ENCODE results near the gene SOX15.

Gene SOX15

DNA sequence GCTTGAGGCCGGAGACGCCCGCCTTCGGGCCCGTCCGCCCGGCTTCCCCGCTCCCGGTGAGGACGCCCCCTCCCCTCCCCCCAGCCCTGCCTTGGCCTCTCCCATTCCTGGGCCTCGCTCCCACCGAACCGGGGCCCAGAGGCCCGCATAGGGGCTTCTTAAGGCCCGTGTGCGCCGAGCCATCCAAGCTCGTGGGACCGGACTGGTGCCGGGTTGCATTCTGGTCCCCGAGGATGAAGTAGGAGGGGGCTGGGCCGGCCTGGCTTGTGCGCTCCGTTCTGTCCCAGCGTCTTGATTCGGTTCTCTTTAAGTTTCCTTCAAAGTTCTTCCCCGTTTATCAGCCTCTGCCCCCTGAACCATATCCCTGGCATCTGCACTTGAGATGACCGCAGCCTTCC is 27.7 kb downstream of the SOX15 start:
- H3K9ac ChIP-seq (ENCODE audit: low read depth, low read length, poor library complexity): peak overlapping the region; percentile 81
- DNase-seq (ENCODE audit: low spot score): no peak
- peak overlapping the region; percentile 58 for H2BK5ac ChIP-seq (ENCODE audit: low read length)
- H2AK5ac ChIP-seq (ENCODE audit: low read depth, low read length): peak overlapping the region; percentile 27
- H3K4me3 ChIP-seq (ENCODE audit: low read length in 2 of 2): peak overlapping the region; percentile 85 to 86
- H3K36me3 ChIP-seq (replicated peaks in 1 of 2; ENCODE audit: control insufficient read depth in 2 of 2, insufficient read depth in 2 of 2, low read length in 2 of 2): peaks cover 23 to 40% of the 10 kb centered on the region in 2 donors
- no peak overlapping the region for H2BK12ac ChIP-seq (ENCODE audit: low read length)
- H3K27ac ChIP-seq (replicated peaks; ENCODE audit: low read length): no peak overlapping the region
- H2AFZ ChIP-seq (ENCODE audit: low read length): peak overlapping the region; percentile 94
- H3K18ac ChIP-seq (ENCODE audit: low read length): no peak overlapping the region
- H4K8ac ChIP-seq (ENCODE audit: low read depth, low read length): no peak overlapping the region
- peak overlapping the region; percentile 29 for H2BK120ac ChIP-seq (ENCODE audit: low read depth, low read length)
- no peak overlapping the region for H3K23ac ChIP-seq (ENCODE audit: low read depth, low read length, poor library complexity)
- H3K4me1 ChIP-seq (ENCODE audit: control insufficient read depth in 2 of 2, insufficient read depth in 1 of 2, low read depth in 1 of 2, low read length in 2 of 2): peaks cover 24 to 25% of the 10 kb centered on the region in 2 donors
- peak overlapping the region; percentile 82 for H3K4me2 ChIP-seq (ENCODE audit: insufficient read depth, low read length, poor library complexity, severe bottlenecking)
- H3K79me1 ChIP-seq (ENCODE audit: low read depth, low read length): peaks cover 8% of the 10 kb centered on the region
- no peak overlapping the region for H4K91ac ChIP-seq (ENCODE audit: low read depth, low read length, poor library complexity)
- H3K14ac ChIP-seq (ENCODE audit: low read length): no peak overlapping the region
- no CpG with 5 or more reads among the region's 28 CpGs for WGBS, 2 donors (ENCODE audit: extremely low coverage in 2 of 2, insufficient read length in 2 of 2, insufficient replicate concordance in 1 of 2)
- H2BK15ac ChIP-seq (ENCODE audit: low read length): no peak overlapping the region
- no peak overlapping the region for H3K4ac ChIP-seq (ENCODE audit: low read length)
- H3K9me3 ChIP-seq (replicated peaks in 1 of 2; ENCODE audit: control insufficient read depth in 2 of 2, insufficient read depth in 1 of 2, low read depth in 1 of 2, low read length in 2 of 2): no peaks in the 10 kb centered on the region
- H3K27me3 ChIP-seq (ENCODE audit: control insufficient read depth in 3 of 3, insufficient read depth in 3 of 3, low read depth in 1 of 3, low read length in 3 of 3): no peaks in the 10 kb centered on the region

DNA sequence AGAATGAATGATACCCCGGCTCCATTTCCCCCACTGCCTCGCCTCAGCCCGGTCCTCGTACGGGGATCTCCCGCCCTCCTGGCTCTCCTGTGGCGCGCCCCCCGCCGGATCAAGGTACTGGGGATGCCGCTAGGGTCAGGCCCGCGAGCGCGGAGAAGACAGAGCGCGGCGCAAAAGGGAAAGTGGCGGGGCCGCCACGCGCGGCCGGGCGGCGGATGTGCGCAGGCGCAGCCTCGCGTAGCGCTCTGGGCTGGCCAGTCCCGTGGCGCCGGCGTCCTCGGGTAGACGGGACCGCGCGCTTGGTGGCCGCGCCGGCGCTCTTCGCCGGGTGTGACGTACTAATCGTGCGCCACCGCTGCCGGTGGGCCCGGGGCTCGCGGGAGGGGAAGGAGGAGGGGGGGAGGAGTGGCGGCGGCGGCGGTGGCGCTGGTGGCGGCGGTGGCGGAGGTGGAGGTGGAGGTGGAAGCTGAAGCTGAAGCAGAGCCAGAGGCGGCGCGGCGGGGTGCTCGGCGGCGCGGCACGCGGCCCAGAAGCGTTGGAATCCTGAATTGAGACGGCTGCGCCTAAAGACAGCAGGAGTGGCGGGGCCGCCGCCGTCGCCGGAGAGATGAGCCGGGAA is 28.2 kb downstream of the SOX15 start, which contains the start of gene SENP3:
Gene SENP3 (plus strand): TSS at position 331 of the 619 bp plus-strand sequence. CDS start 1,158 bp downstream, outside the sequence.
- no peaks in the 10 kb centered on the region for H3K27me3 ChIP-seq (ENCODE audit: control insufficient read depth in 3 of 3, insufficient read depth in 3 of 3, low read depth in 1 of 3, low read length in 3 of 3)
- H3K18ac ChIP-seq (ENCODE audit: low read length): peak within 1 kb of the TSS; percentile 97
- peak within 1 kb of the TSS; percentile 27 for H2AK5ac ChIP-seq (ENCODE audit: low read depth, low read length)
- peak within 1 kb of the TSS; percentile 66 for H3K27ac ChIP-seq (replicated peaks; ENCODE audit: low read length)
- peak within 1 kb of the TSS; percentile 95 for H3K9ac ChIP-seq (ENCODE audit: low read depth, low read length, poor library complexity)
- H2BK5ac ChIP-seq (ENCODE audit: low read length): peak within 1 kb of the TSS; percentile 58
- H3K4me2 ChIP-seq (ENCODE audit: insufficient read depth, low read length, poor library complexity, severe bottlenecking): peak within 1 kb of the TSS; percentile 95
- H4K8ac ChIP-seq (ENCODE audit: low read depth, low read length): no peak within 1 kb of the TSS
- peak within 1 kb of the TSS; percentile 94 for H2AFZ ChIP-seq (ENCODE audit: low read length)
- H3K79me1 ChIP-seq (ENCODE audit: low read depth, low read length): peaks cover 9% of the 10 kb centered on the region
- DNase-seq (ENCODE audit: low spot score): peak; percentile 94
- WGBS, 2 donors (ENCODE audit: extremely low coverage in 2 of 2, insufficient read length in 2 of 2, insufficient replicate concordance in 1 of 2): no CpG with 5 or more reads among the region's 82 CpGs
- H3K4me1 ChIP-seq (ENCODE audit: control insufficient read depth in 2 of 2, insufficient read depth in 1 of 2, low read depth in 1 of 2, low read length in 2 of 2): peaks cover 24 to 25% of the 10 kb centered on the region in 2 donors
- no peak within 1 kb of the TSS for H4K91ac ChIP-seq (ENCODE audit: low read depth, low read length, poor library complexity)
- no peak within 1 kb of the TSS for H2BK15ac ChIP-seq (ENCODE audit: low read length)
- H3K9me3 ChIP-seq (replicated peaks in 1 of 2; ENCODE audit: control insufficient read depth in 2 of 2, insufficient read depth in 1 of 2, low read depth in 1 of 2, low read length in 2 of 2): no peaks in the 10 kb centered on the region
- no peak within 1 kb of the TSS for H3K4ac ChIP-seq (ENCODE audit: low read length)
- H3K4me3 ChIP-seq (ENCODE audit: low read length in 2 of 2): peak within 1 kb of the TSS; percentile 85 to 86
- peak within 1 kb of the TSS; percentile 29 for H2BK120ac ChIP-seq (ENCODE audit: low read depth, low read length)
- H2BK12ac ChIP-seq (ENCODE audit: low read length): peak within 1 kb of the TSS; percentile 7
- no peak within 1 kb of the TSS for H3K14ac ChIP-seq (ENCODE audit: low read length)
- H3K23ac ChIP-seq (ENCODE audit: low read depth, low read length, poor library complexity): peak within 1 kb of the TSS; percentile 81
- H3K36me3 ChIP-seq (replicated peaks in 1 of 2; ENCODE audit: control insufficient read depth in 2 of 2, insufficient read depth in 2 of 2, low read length in 2 of 2): peaks cover 19 to 35% of the 10 kb centered on the region in 2 donors

DNA sequence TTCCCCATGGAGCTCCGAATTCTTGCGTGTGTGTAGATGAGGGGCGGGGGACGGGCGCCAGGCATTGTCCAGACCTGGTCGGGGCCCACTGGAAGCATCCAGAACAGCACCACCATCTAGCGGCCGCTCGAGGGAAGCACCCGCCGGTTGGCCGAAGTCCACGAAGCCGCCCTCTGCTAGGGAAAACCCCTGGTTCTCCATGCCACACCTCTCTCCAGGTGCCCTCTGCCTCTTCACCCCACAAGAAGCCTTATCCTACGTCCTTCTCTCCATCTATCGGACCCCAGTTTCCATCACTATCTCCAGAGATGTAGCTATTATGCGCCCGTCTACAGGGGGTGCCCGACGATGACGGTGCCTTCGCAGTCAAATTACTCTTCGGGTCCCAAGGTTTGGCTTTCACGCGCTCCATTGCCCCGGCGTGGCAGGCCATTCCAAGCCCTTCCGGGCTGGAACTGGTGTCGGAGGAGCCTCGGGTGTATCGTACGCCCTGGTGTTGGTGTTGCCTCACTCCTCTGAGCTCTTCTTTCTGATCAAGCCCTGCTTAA is 28.8 kb downstream of the SOX15 start:
- Histone ChIP-seq H3K4me2 (ENCODE audit: insufficient read depth, low read length, poor library complexity, severe bottlenecking) (peak overlapping the region; percentile 95), H3K27ac (replicated peaks; ENCODE audit: low read length) (peak overlapping the region; percentile 31), H3K18ac (ENCODE audit: low read length) (peak overlapping the region; percentile 85), H3K23ac (ENCODE audit: low read depth, low read length, poor library complexity) (no peak overlapping the region), H2BK120ac (ENCODE audit: low read depth, low read length) (no peak overlapping the region), H3K9ac (ENCODE audit: low read depth, low read length, poor library complexity) (peak overlapping the region; percentile 85), H3K4me1 (ENCODE audit: control insufficient read depth in 2 of 2, insufficient read depth in 1 of 2, low read depth in 1 of 2, low read length in 2 of 2) (peaks cover 24 to 25% of the 10 kb centered on the region in 2 donors), H3K79me1 (ENCODE audit: low read depth, low read length) (peaks cover 9% of the 10 kb centered on the region), H3K4me3 (ENCODE audit: low read length in 2 of 2) (peak overlapping the region; percentile 82 to 86), H3K9me3 (replicated peaks in 1 of 2; ENCODE audit: control insufficient read depth in 2 of 2, insufficient read depth in 1 of 2, low read depth in 1 of 2, low read length in 2 of 2) (no peaks in the 10 kb centered on the region), H2BK5ac (ENCODE audit: low read length) (peak overlapping the region; percentile 58), H4K91ac (ENCODE audit: low read depth, low read length, poor library complexity) (no peak overlapping the region), H2BK15ac (ENCODE audit: low read length) (no peak overlapping the region), H2BK12ac (ENCODE audit: low read length) (peak overlapping the region; percentile 7), H2AFZ (ENCODE audit: low read length) (peak overlapping the region; percentile 94), H3K14ac (ENCODE audit: low read length) (no peak overlapping the region), H2AK5ac (ENCODE audit: low read depth, low read length) (peak overlapping the region; percentile 12), H3K36me3 (replicated peaks in 1 of 2; ENCODE audit: control insufficient read depth in 2 of 2, insufficient read depth in 2 of 2, low read length in 2 of 2) (peaks cover 19 to 29% of the 10 kb centered on the region in 2 donors), H3K4ac (ENCODE audit: low read length) (no peak overlapping the region), H4K8ac (ENCODE audit: low read depth, low read length) (no peak overlapping the region), H3K27me3 (ENCODE audit: control insufficient read depth in 3 of 3, insufficient read depth in 3 of 3, low read depth in 1 of 3, low read length in 3 of 3) (no peaks in the 10 kb centered on the region)
- DNase-seq (ENCODE audit: low spot score): peak; percentile 81
- WGBS, 2 donors (ENCODE audit: extremely low coverage in 2 of 2, insufficient read length in 2 of 2, insufficient replicate concordance in 1 of 2): no CpG with 5 or more reads among the region's 32 CpGs

Measured in neuronal stem cell (in vitro differentiated cells).